Lower leg skin (tissue), 3 donors: ENCODE data around the gene TMCC3.

Experiments used
- POLR2A ChIP-seq, 2 donors: fragments of 450-650 bp; IDR thresholded peaks; one replicate each; pipeline ENCODE4 v1.6.1; 2016 to 2017; ENCODE audit warnings: antibody characterized with exemption in 2 of 2, mild to moderate bottlenecking in 1 of 2, moderate library complexity in 1 of 2
- TF ChIP-seq, protein P1 (sequence below), 3 donors: fragments of 450-650 bp; IDR thresholded peaks; one replicate each; pipeline ENCODE4 v1.5.1; 2016; ENCODE audit warnings: antibody characterized with exemption in 3 of 3, mild to moderate bottlenecking in 3 of 3, moderate library complexity in 2 of 3

DNA sequence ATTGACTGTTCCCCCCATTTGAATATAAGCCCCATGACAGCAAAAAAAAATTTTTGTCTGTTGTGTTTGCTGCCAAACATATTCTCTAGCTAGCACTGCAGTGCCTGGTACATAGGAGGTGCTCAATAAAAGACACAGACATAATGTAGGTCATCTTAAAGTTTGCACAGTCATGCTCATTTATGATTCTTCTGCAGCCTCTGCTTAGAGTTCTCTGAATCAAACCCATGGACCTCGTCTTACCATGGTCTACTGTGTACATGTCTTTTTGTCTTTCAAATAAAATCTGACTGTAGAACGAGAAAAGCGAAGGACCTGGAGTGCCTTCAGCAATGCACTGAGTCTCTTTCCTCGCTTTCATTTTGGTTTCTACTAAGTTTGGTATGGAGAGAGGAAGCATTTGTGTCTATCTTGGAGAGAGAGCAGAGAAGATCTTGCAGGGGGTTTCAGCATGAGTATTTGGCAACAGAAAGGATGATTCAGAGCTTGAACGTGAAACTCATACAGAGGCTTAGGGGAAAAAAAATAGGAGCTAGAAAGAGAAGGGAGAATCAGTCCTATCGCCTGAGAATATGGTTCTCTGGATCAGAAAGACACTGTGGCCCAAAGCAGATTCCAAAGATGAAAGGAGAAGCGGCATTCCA, 38.8 kb upstream of the TMCC3 start:
- TF ChIP-seq, protein P1, sequence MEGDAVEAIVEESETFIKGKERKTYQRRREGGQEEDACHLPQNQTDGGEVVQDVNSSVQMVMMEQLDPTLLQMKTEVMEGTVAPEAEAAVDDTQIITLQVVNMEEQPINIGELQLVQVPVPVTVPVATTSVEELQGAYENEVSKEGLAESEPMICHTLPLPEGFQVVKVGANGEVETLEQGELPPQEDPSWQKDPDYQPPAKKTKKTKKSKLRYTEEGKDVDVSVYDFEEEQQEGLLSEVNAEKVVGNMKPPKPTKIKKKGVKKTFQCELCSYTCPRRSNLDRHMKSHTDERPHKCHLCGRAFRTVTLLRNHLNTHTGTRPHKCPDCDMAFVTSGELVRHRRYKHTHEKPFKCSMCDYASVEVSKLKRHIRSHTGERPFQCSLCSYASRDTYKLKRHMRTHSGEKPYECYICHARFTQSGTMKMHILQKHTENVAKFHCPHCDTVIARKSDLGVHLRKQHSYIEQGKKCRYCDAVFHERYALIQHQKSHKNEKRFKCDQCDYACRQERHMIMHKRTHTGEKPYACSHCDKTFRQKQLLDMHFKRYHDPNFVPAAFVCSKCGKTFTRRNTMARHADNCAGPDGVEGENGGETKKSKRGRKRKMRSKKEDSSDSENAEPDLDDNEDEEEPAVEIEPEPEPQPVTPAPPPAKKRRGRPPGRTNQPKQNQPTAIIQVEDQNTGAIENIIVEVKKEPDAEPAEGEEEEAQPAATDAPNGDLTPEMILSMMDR (IDR thresholded peaks at IDR 0.05) = no peak
- TF ChIP-seq POLR2A (IDR thresholded peaks at IDR 0.05) = no peak
